Osteoblast (primary cell): ENCODE measurements around the gene ACACA. TPM values are rescaled to one million over a fixed set of nuclear protein-coding genes. Genes with fewer than 3 reads are reported as not detected.

Source experiments
- DNase-seq: peaks from one replicate; pipeline ENCODE4 v3.0.0; 2011; ENCODE audit warnings: low spot score, mixed read lengths; ENCODE audit not compliant: insufficient read length; ENCODE audit errors: missing footprints
- H2AFZ ChIP-seq: 2 replicates; pipeline ENCODE4 v1.6.0; 2011; ENCODE audit warnings: mild to moderate bottlenecking, low read length
- H3K27ac ChIP-seq: 2 replicates; pipeline ENCODE4 v1.5.1; 2011; ENCODE audit warnings: mild to moderate bottlenecking, low read depth, low read length, moderate library complexity
- H3K27me3 ChIP-seq: 2 replicates; pipeline ENCODE4 v1.6.0; 2012; ENCODE audit warnings: mild to moderate bottlenecking, control low read depth, inconsistent platforms, low read length, moderate library complexity; ENCODE audit not compliant: insufficient read depth
- H3K36me3 ChIP-seq: 2 replicates; pipeline ENCODE4 v1.5.1; 2011; ENCODE audit warnings: mild to moderate bottlenecking, low read length, control low read depth, moderate library complexity; ENCODE audit not compliant: insufficient read depth
- H3K4me1 ChIP-seq: 2 replicates; pipeline ENCODE4 v1.5.1; 2011; ENCODE audit warnings: mild to moderate bottlenecking, low read length, control low read depth, moderate library complexity; ENCODE audit not compliant: insufficient read depth
- H3K4me2 ChIP-seq: 2 replicates; pipeline ENCODE4 v1.6.0; 2011; ENCODE audit warnings: mild to moderate bottlenecking, low read length; ENCODE audit not compliant: insufficient read depth
- H3K4me3 ChIP-seq: fragments of 200-600 bp; sonication (generic); 3 replicates; pipeline ENCODE4 v1.5.1; 2012; ENCODE audit warnings: mild to moderate bottlenecking, low read length, inconsistent platforms; ENCODE audit not compliant: insufficient read depth
- H3K79me2 ChIP-seq: 2 replicates; pipeline ENCODE4 v1.6.0; 2012; ENCODE audit warnings: mild to moderate bottlenecking, low read length, control low read depth, inconsistent platforms; ENCODE audit not compliant: insufficient read depth
- H3K9me3 ChIP-seq: 2 replicates; pipeline ENCODE4 v1.5.1; 2011; ENCODE audit warnings: low read depth, low read length, control low read depth
- H4K20me1 ChIP-seq: 2 replicates; pipeline ENCODE4 v1.6.0; 2012; ENCODE audit warnings: mild to moderate bottlenecking, low read length, control low read depth; ENCODE audit not compliant: insufficient read depth
- total RNA-seq: library from RNA; depleted of rRNA; stranded (reverse); fragments of >200 nt; gene quantifications from 2 replicates; pipeline ENCODE4 v1.2.3, GENCODE V29; 2012
- TF ChIP-seq, protein P1 (sequence below): IDR thresholded peaks from 2 replicates; pipeline ENCODE4 v1.5.1; 2011; ENCODE audit warnings: mild to moderate bottlenecking, low read depth, low read length, moderate library complexity; ENCODE audit errors: extremely low read depth

Gene ACACA
- total RNA-seq, 1 donor = 78.9 TPM

DNA sequence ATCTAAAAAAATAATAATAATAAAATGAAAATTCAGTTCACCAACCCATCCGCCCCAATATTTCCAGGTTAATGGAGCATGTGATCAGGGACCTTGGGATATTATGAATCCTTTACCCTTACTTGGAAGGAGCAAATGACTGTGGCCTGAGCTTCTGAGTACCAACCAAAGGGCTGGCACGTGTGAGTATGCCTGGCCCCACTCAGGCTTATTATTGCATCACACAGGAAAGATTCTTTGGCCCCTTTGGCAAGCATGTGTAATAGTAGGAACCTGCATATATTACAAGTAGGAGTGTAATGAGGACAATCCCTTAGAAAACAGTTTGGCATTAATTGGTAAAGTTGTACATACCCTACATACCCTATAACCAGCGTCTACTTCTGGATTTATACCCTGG, 38.1 kb downstream of the ACACA start:
- H3K27ac ChIP-seq = no peak overlapping the region
- no peaks in the 10 kb centered on the region for H3K79me2 ChIP-seq
- no peak overlapping the region for H3K4me3 ChIP-seq
- H2AFZ ChIP-seq = no peak overlapping the region
- DNase-seq = peak; percentile 53
- peaks cover 5% of the 10 kb centered on the region for H3K4me1 ChIP-seq
- TF ChIP-seq, protein P1, sequence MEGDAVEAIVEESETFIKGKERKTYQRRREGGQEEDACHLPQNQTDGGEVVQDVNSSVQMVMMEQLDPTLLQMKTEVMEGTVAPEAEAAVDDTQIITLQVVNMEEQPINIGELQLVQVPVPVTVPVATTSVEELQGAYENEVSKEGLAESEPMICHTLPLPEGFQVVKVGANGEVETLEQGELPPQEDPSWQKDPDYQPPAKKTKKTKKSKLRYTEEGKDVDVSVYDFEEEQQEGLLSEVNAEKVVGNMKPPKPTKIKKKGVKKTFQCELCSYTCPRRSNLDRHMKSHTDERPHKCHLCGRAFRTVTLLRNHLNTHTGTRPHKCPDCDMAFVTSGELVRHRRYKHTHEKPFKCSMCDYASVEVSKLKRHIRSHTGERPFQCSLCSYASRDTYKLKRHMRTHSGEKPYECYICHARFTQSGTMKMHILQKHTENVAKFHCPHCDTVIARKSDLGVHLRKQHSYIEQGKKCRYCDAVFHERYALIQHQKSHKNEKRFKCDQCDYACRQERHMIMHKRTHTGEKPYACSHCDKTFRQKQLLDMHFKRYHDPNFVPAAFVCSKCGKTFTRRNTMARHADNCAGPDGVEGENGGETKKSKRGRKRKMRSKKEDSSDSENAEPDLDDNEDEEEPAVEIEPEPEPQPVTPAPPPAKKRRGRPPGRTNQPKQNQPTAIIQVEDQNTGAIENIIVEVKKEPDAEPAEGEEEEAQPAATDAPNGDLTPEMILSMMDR = no peak
- H3K36me3 ChIP-seq = no peaks in the 10 kb centered on the region
- no peaks in the 10 kb centered on the region for H4K20me1 ChIP-seq
- H3K27me3 ChIP-seq = no peaks in the 10 kb centered on the region
- no peak overlapping the region for H3K4me2 ChIP-seq
- H3K9me3 ChIP-seq = no peaks in the 10 kb centered on the region

DNA sequence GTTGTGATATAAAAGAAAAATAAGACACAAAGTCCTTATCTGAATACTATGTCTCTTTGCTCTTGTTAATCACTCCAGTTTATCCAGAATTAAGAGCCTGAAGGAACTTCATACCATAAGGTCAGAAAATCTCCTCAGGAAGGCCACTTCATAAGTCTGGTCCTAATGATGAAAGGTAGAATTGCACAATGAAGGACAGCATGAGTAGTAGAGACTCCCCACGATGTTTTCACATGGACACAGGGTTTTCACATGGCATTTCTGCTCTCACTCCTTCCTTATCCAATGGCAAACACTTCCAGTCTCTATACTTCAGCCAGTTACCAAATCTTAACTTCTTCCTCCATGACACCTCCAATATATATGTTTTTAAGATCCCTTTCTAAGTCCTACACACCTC, 41.0 kb downstream of the ACACA start:
- H3K4me1 ChIP-seq = peaks cover 5% of the 10 kb centered on the region
- no peak overlapping the region for H3K4me3 ChIP-seq
- no peaks in the 10 kb centered on the region for H3K36me3 ChIP-seq
- TF ChIP-seq, protein P1 = no peak
- H3K9me3 ChIP-seq = no peaks in the 10 kb centered on the region
- H2AFZ ChIP-seq = no peak overlapping the region
- no peak overlapping the region for H3K27ac ChIP-seq
- H3K27me3 ChIP-seq = no peaks in the 10 kb centered on the region
- no peak overlapping the region for H3K4me2 ChIP-seq
- DNase-seq = no peak
- H4K20me1 ChIP-seq = no peaks in the 10 kb centered on the region
- H3K79me2 ChIP-seq = no peaks in the 10 kb centered on the region

DNA sequence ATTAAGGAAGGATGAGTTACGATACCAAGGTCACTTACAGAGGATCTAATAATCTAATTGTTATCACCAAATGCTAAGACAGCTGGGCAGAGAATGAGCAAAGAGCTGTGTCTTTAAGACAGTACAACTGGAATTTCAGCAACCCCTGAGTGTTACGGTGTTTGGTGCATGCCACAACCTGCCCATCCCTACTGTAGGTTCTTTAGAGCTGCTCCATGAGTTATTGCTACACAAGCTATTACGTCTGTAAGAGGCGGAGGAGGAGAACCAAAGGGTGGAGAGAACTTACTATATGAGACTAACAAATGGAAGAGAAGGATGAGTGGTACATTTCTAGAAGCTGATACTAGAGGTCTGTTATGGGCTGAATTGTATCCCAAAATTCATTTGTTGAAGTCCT, 45.1 kb downstream of the ACACA start:
- TF ChIP-seq, protein P1 = no peak
- no peaks in the 10 kb centered on the region for H3K9me3 ChIP-seq
- no peak overlapping the region for H3K4me3 ChIP-seq
- H3K27ac ChIP-seq = no peak overlapping the region
- DNase-seq = peak; percentile 38
- H2AFZ ChIP-seq = no peak overlapping the region
- no peaks in the 10 kb centered on the region for H3K36me3 ChIP-seq
- peaks cover 22% of the 10 kb centered on the region for H3K79me2 ChIP-seq
- no peaks in the 10 kb centered on the region for H3K27me3 ChIP-seq
- no peaks in the 10 kb centered on the region for H4K20me1 ChIP-seq
- peaks cover 22% of the 10 kb centered on the region for H3K4me1 ChIP-seq
- no peak overlapping the region for H3K4me2 ChIP-seq

DNA sequence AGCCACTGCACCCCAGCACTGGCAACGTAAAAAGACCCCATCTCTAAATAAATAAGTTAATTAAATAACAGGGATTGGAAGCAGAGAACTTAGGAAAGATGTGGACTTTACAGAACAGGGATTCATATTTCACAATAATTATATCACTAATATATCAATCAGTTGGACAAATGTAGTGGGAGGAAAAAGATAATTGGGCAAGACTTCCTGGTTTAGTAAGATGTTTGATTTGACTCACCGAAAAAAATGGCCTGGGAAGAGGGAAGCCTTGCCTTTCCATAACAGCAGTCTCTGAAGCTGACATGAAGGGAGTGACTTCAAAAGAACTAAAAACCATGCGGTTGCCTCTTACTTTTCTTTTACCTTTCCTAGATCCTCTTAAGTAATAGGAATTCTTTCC, 46.0 kb downstream of the ACACA start:
- DNase-seq = peak; percentile 23

More for the DNA sequence above, 46.0 kb downstream of the ACACA start:
- Histone ChIP-seq H3K36me3 (no peaks in the 10 kb centered on the region), H3K27me3 (no peaks in the 10 kb centered on the region), H4K20me1 (no peaks in the 10 kb centered on the region), H3K4me1 (peaks cover 22% of the 10 kb centered on the region), H3K79me2 (peaks cover 26% of the 10 kb centered on the region), H3K9me3 (no peaks in the 10 kb centered on the region), H2AFZ (no peak overlapping the region), H3K4me2 (peak overlapping the region; percentile 88), H3K4me3 (no peak overlapping the region), H3K27ac (no peak overlapping the region)
- TF ChIP-seq, protein P1 = no peak
